Left lung (tissue), 10 donors: ENCODE data around the gene PAQR7. TPM values are rescaled to one million over a fixed set of nuclear protein-coding genes. Genes with fewer than 3 reads are reported as not detected.

Source experiments
- ATAC-seq: fragments of 200-7000 bp; cut with Tn5 transposase; one replicate; pipeline ENCODE4 v1.9.1; 2020; ENCODE audit warnings: moderate library complexity
- DNase-seq, 4 donors: peaks; one replicate each; pipeline ENCODE4 v3.0.0-alpha.2; 2013 to 2020
- H3K27ac ChIP-seq, 2 donors: fragments of 200-600 bp; sonication (generic) in 1 of 2; one replicate each; pipeline versions ENCODE4 v1.5.0 to v1.8.0; 2020 to 2021
- H3K27me3 ChIP-seq, 2 donors: fragments of 200-600 bp; sonication (generic) in 1 of 2; one replicate each; pipeline versions ENCODE4 v1.5.0 to v1.8.0; 2020 to 2021
- H3K36me3 ChIP-seq, 2 donors: fragments of 200-600 bp; sonication (generic) in 1 of 2; one replicate each; pipeline versions ENCODE4 v1.5.0 to v1.8.0; 2020 to 2021
- H3K4me1 ChIP-seq, 2 donors: fragments of 200-600 bp; one replicate each; pipeline ENCODE4 v1.8.0; 2021
- H3K4me3 ChIP-seq, 2 donors: fragments of 200-600 bp; sonication (generic) in 1 of 2; one replicate each; pipeline versions ENCODE4 v1.5.0 to v1.8.0; 2020 to 2021; ENCODE audit warnings: mild to moderate bottlenecking in 1 of 2
- H3K9me3 ChIP-seq, 2 donors: fragments of 200-600 bp; sonication (generic) in 1 of 2; one replicate each; pipeline versions ENCODE4 v1.5.0 to v1.8.0; 2020 to 2021
- intact Hi-C, 2 donors: fragments of 100-400 bp; cut with DNase I; formaldehyde crosslinking; loops; one replicate each; pipeline versions ENCODE4 v1.11.2 to v1.14.2; 2022
- polyA plus RNA-seq, 6 donors: library from polyadenylated mRNA; unstranded; fragments of 120-200 nt; gene quantifications; one replicate each; pipeline ENCODE4 v1.2.1, GENCODE V29; 2013; ENCODE audit not compliant: insufficient read length in 6 of 6
- total RNA-seq, 2 donors: library from RNA; stranded (reverse); fragmentation: NEBNext Ultra II Directional; extraction: Animal tissue kit (Norgen Biotek cat#: 25700); gene quantifications; one replicate each; pipeline ENCODE4 v1.2.1, GENCODE V29; 2021
- TF ChIP-seq, protein P1 (sequence below), 2 donors: fragments of 200-600 bp; sonication (generic) in 1 of 2; IDR thresholded peaks; one replicate each; pipeline versions ENCODE4 v1.5.0 to v1.8.0; 2021; ENCODE audit warnings: antibody characterized with exemption in 2 of 2
- donor health status: DM: no; HTN: yes; CAD: no.
- donor health status: DM: no; HTN: no; CAD: no.

PAQR7 gene
- total and polyA plus RNA-seq, 8 donors: 11.3 to 20.2 (median 17.8) TPM

- DNase-seq (peak; percentile 88 to 98 (median 96)), ATAC-seq (peak; percentile 97)
- Histone ChIP-seq H3K36me3 (peaks cover 0 to 13% of the 10 kb centered on the region in 2 donors), H3K27me3 (peaks cover 0 to 9% of the 10 kb centered on the region in 2 donors), H3K4me1 (peaks cover 0 to 28% of the 10 kb centered on the region in 2 donors), H3K9me3 (no peaks in the 10 kb centered on the region), H3K4me3 (peak overlapping the region; percentile 82 to 83), H3K27ac (peak overlapping the region; percentile 78 to 84)
- intact Hi-C loops: no loop called here
- TF ChIP-seq, protein P1, sequence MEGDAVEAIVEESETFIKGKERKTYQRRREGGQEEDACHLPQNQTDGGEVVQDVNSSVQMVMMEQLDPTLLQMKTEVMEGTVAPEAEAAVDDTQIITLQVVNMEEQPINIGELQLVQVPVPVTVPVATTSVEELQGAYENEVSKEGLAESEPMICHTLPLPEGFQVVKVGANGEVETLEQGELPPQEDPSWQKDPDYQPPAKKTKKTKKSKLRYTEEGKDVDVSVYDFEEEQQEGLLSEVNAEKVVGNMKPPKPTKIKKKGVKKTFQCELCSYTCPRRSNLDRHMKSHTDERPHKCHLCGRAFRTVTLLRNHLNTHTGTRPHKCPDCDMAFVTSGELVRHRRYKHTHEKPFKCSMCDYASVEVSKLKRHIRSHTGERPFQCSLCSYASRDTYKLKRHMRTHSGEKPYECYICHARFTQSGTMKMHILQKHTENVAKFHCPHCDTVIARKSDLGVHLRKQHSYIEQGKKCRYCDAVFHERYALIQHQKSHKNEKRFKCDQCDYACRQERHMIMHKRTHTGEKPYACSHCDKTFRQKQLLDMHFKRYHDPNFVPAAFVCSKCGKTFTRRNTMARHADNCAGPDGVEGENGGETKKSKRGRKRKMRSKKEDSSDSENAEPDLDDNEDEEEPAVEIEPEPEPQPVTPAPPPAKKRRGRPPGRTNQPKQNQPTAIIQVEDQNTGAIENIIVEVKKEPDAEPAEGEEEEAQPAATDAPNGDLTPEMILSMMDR (IDR thresholded peaks at IDR 0.05): no peak
Measured at GRCh38 chr1:25904943-25905679, 29.6 kb upstream of the PAQR7 start.

- TF ChIP-seq, protein P1 (IDR thresholded peaks at IDR 0.05): no peak
- intact Hi-C loops: no loop called here
- no peak overlapping the region for H3K4me3 ChIP-seq
Measured at GRCh38 chr1:25903986-25904385, 28.5 kb upstream of the PAQR7 start.

DNA sequence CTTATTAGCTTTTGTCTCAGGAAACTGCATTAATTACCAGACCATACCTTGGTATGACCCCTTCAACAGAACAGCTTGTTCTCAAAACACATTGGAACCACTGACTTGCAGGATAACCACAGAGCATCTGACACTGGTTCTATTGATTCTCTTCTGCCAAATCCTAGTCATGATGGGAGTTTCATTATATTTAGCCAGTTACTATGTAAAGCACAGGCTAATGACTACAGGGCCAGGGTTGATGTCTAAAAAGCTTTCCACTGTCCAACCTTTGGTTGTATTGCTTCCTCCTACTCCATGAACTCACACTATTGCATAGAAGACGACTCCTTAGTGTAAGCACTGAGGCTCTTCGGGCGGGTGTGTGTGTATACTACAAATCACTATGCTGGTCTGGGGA, 27.0 kb upstream of the PAQR7 start:
- H3K4me1 ChIP-seq: peaks cover 0 to 28% of the 10 kb centered on the region in 2 donors
- TF ChIP-seq, protein P1 (IDR thresholded peaks at IDR 0.05): no peak
- no peak for ATAC-seq
- no peaks in the 10 kb centered on the region for H3K9me3 ChIP-seq
- H3K36me3 ChIP-seq: peaks cover 0 to 32% of the 10 kb centered on the region in 2 donors
- no peak overlapping the region for H3K4me3 ChIP-seq
- peaks cover 0 to 9% of the 10 kb centered on the region in 2 donors for H3K27me3 ChIP-seq
- intact Hi-C loops: no loop called here
- no peak for DNase-seq
- H3K27ac ChIP-seq: no peak overlapping the region

More at GRCh38 chr1:25903986-25904385, 28.5 kb upstream of the PAQR7 start:
- H3K27me3 ChIP-seq: peaks cover 0 to 9% of the 10 kb centered on the region in 2 donors
- no peaks in the 10 kb centered on the region for H3K9me3 ChIP-seq
- H3K36me3 ChIP-seq: peaks cover 0 to 24% of the 10 kb centered on the region in 2 donors
- ATAC-seq (no peak), DNase-seq (no peak)
- H3K4me1 ChIP-seq: peaks cover 0 to 28% of the 10 kb centered on the region in 2 donors
- no peak overlapping the region for H3K27ac ChIP-seq

- DNase-seq: no peak
- H3K27ac ChIP-seq: no peak overlapping the region
- H3K36me3 ChIP-seq: peaks cover 0 to 32% of the 10 kb centered on the region in 2 donors
- TF ChIP-seq, protein P1 (IDR thresholded peaks at IDR 0.05): no peak
- H3K27me3 ChIP-seq: no peaks in the 10 kb centered on the region
- no peaks in the 10 kb centered on the region for H3K9me3 ChIP-seq
- no peak overlapping the region for H3K4me3 ChIP-seq
- no peak for ATAC-seq
- H3K4me1 ChIP-seq: peaks cover 9 to 19% of the 10 kb centered on the region in 2 donors
- intact Hi-C loops: no loop called here
Measured at GRCh38 chr1:25900219-25900618, 24.7 kb upstream of the PAQR7 start.

DNA sequence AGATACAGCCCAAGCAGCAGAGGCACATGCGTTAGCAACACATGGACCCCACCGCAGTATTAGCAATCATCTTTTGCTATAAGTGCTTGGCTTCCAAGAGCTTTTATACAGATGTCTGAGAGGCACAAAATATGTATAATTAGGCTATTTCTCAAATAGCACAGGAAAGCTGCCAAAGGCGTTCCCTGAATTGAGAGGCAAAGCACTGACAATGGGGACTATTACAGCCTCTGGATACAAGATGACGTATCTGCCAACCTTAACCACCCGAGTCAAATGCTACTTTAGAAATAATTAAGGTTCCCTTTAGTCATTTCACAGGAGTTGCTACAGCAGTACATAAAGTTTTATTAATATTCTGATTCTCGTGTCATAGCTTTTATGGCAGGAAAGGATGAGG, 24.3 kb upstream of the PAQR7 start:
- no peak for DNase-seq
- no peak overlapping the region for H3K27ac ChIP-seq
- no peaks in the 10 kb centered on the region for H3K9me3 ChIP-seq
- no peaks in the 10 kb centered on the region for H3K27me3 ChIP-seq
- intact Hi-C loops: loop anchor here in 1 of 2 donors (5.0 kb wide), 1 partner anchor 98 kb away; the partner anchor contains the start of gene PAFAH2
- TF ChIP-seq, protein P1 (IDR thresholded peaks at IDR 0.05): no peak
- H3K36me3 ChIP-seq: peaks cover 0 to 32% of the 10 kb centered on the region in 2 donors
- peaks cover 9 to 17% of the 10 kb centered on the region in 2 donors for H3K4me1 ChIP-seq
- ATAC-seq: no peak
- no peak overlapping the region for H3K4me3 ChIP-seq
